ENCODE measurements around the gene GLT1D1. TPM values are rescaled to one million over a fixed set of nuclear protein-coding genes. Genes with fewer than 3 reads are reported as not detected.

GLT1D1 gene
- total and polyA plus RNA-seq, 2 experiments from 2014 or later = 0.83 to 2.7 TPM

- H3K4me3 ChIP-seq = no peak overlapping the region
- TF ChIP-seq, protein P1, sequence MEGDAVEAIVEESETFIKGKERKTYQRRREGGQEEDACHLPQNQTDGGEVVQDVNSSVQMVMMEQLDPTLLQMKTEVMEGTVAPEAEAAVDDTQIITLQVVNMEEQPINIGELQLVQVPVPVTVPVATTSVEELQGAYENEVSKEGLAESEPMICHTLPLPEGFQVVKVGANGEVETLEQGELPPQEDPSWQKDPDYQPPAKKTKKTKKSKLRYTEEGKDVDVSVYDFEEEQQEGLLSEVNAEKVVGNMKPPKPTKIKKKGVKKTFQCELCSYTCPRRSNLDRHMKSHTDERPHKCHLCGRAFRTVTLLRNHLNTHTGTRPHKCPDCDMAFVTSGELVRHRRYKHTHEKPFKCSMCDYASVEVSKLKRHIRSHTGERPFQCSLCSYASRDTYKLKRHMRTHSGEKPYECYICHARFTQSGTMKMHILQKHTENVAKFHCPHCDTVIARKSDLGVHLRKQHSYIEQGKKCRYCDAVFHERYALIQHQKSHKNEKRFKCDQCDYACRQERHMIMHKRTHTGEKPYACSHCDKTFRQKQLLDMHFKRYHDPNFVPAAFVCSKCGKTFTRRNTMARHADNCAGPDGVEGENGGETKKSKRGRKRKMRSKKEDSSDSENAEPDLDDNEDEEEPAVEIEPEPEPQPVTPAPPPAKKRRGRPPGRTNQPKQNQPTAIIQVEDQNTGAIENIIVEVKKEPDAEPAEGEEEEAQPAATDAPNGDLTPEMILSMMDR (IDR thresholded peaks at IDR 0.05; ENCODE audit: low read depth, low read length) = no peak
- H3K36me3 ChIP-seq = no peaks in the 10 kb centered on the region
- no peak overlapping the region for H3K27ac ChIP-seq
- no peaks in the 10 kb centered on the region for H3K9me3 ChIP-seq (ENCODE audit: low read depth)
- H3K27me3 ChIP-seq = no peaks in the 10 kb centered on the region
- peaks cover 24% of the 10 kb centered on the region for H3K4me1 ChIP-seq (ENCODE audit: low read depth)
- DNase-seq (ENCODE audit: low read depth in 1 of 2, low spot score in 1 of 2) = no peak
Observed at GRCh38 chr12:128911861-128912260, 58.6 kb downstream of the GLT1D1 start.

DNA sequence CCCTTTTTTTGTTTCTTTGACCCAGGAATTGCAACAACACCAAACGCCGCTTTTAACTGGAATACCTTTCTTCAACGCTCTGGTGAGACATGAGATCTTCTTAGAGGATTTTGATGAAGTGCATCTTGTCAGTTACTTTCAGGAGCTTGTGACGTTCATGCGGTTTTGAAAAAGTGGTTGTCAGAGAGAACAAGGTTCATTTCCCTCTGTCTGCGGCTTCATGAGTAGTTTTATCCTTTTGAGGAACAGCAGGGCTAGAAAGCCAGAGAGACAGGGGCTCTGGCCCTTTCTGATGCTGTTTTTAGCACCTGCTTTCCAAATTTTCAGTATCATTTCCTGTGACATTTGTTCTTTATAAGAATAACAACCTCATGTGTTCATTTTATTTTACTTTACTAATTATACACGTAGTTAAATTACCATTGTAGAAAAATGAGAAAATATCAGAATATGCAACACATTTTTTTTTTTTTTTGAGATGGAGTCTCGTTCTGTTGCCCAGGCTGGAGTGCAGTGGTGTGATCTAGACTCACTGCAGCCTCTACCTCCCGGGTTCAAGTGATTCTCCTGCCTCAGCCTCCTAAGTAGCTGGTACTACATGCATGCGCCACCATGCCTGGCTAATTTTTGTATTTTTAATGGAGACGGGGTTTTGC, 61.8 kb downstream of the GLT1D1 start:
- DNase-seq (ENCODE audit: low read depth in 1 of 2, low spot score in 1 of 2) = peak in 1 of 2 donors; percentile 47
- Histone ChIP-seq H3K4me3 (no peak overlapping the region), H3K36me3 (no peaks in the 10 kb centered on the region), H3K4me1 (ENCODE audit: low read depth) (peaks cover 13% of the 10 kb centered on the region), H3K27ac (peak overlapping the region; percentile 34), H3K9me3 (ENCODE audit: low read depth) (no peaks in the 10 kb centered on the region), H3K27me3 (no peaks in the 10 kb centered on the region)
- TF ChIP-seq, protein P1 (IDR thresholded peaks at IDR 0.05; ENCODE audit: low read depth, low read length) = no peak

GRCh38 chr12:128916425-128916824, 63.1 kb downstream of the GLT1D1 start:
- DNase-seq (ENCODE audit: low read depth in 1 of 2, low spot score in 1 of 2) = no peak
- H3K4me3 ChIP-seq = no peak overlapping the region
- H3K27me3 ChIP-seq = no peaks in the 10 kb centered on the region
- no peaks in the 10 kb centered on the region for H3K9me3 ChIP-seq (ENCODE audit: low read depth)
- no peaks in the 10 kb centered on the region for H3K36me3 ChIP-seq
- H3K4me1 ChIP-seq (ENCODE audit: low read depth) = peaks cover 3% of the 10 kb centered on the region
- TF ChIP-seq, protein P1 (IDR thresholded peaks at IDR 0.05; ENCODE audit: low read depth, low read length) = no peak
- no peak overlapping the region for H3K27ac ChIP-seq

DNA sequence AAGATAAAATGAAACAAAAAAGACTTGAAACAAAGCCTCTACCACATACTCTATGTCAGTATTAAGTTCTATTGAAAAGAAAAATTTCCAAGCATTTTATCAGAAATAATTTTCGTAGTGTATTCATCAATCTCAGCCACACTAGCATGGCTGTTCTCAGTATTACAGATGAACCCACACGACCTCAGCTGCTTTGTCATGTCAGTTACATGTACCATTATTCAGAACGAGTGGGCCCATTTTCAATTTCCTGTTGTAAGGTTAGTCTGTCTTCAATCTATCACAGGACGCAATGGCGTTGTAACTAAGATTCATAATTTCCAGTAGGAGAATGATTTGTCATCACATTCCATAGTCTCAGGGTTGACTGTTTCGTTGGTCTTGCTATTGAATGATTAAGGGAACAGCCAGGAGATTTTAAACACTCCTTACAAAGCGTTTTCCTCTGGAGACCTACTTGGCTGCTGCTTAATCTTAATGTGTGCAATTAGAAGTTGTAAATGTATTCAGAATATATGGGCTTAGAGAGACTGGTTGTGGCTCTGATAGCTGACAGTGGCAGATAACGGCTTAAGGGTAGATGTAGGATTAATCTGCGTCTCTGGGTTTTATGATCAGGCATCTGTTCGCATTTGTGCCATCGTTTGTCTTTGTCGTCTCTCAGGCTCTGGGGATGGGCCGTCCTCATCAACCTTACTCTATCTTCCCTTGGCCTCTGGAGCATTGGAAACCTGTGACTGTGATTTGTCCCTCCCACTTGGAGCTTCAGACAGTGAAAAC, 65.4 kb downstream of the GLT1D1 start:
- TF ChIP-seq, protein P1 (IDR thresholded peaks at IDR 0.05; ENCODE audit: low read depth, low read length) = no peak
- Histone ChIP-seq H3K4me1 (ENCODE audit: low read depth) (peaks cover 3% of the 10 kb centered on the region), H3K27me3 (no peaks in the 10 kb centered on the region), H3K4me3 (no peak overlapping the region), H3K36me3 (no peaks in the 10 kb centered on the region), H3K27ac (no peak overlapping the region), H3K9me3 (ENCODE audit: low read depth) (no peaks in the 10 kb centered on the region)
- no peak for DNase-seq (ENCODE audit: low read depth in 1 of 2, low spot score in 1 of 2)

- Histone ChIP-seq H3K27ac (no peak overlapping the region), H3K4me1 (ENCODE audit: low read depth) (no peaks in the 10 kb centered on the region), H3K36me3 (no peaks in the 10 kb centered on the region), H3K4me3 (no peak overlapping the region), H3K27me3 (no peaks in the 10 kb centered on the region), H3K9me3 (ENCODE audit: low read depth) (no peaks in the 10 kb centered on the region)
- TF ChIP-seq, protein P1 (IDR thresholded peaks at IDR 0.05; ENCODE audit: low read depth, low read length) = no peak
- peak in 1 of 2 donors; percentile 2 for DNase-seq (ENCODE audit: low read depth in 1 of 2, low spot score in 1 of 2)
Observed at GRCh38 chr12:128920468-128920867, 67.2 kb downstream of the GLT1D1 start.
